ENCODE data around the gene TFDP2. TPM values are rescaled to one million over a fixed set of nuclear protein-coding genes. Genes with fewer than 3 reads are reported as not detected.

The TFDP2 gene
- total RNA-seq, 1 experiment from 2014 or later = 76.0 TPM

DNA sequence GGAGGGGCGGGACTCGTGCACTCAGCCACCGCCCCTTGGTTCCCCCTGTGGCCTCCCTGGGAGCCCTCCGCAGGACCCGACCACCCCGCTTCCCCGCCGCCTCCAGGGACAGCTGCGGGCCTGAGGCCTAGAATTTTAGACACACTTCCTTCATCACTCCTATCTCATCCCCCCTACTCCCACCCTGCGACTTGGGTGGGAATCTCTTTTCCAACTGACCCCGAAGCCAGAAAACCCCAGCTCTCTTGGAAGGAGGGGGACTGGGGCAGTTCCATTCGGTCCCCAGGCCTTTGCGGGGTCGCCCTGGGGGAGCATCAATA, 289 bp upstream of the TFDP2 start:
- Histone ChIP-seq H3K9ac (ENCODE audit: extremely low read depth, insufficient read length, low read length) (peak overlapping the region; percentile 28), H3K27ac (ENCODE audit: insufficient read length, low read depth, low read length) (no peak overlapping the region), H2BK20ac (ENCODE audit: low read depth, low read length, poor library complexity, severe bottlenecking) (no peak overlapping the region), H2BK12ac (ENCODE audit: insufficient read length, low read depth, low read length) (no peak overlapping the region), H2BK120ac (ENCODE audit: low read depth, low read length, poor library complexity, severe bottlenecking) (no peak overlapping the region), H2AFZ (ENCODE audit: low read length) (no peak overlapping the region), H3K27me3 (ENCODE audit: insufficient read depth, low read length) (no peaks in the 10 kb centered on the region), H3K23me2 (ENCODE audit: insufficient read length, low read depth, low read length, poor library complexity, severe bottlenecking) (peaks cover 12% of the 10 kb centered on the region), H4K5ac (ENCODE audit: insufficient read length, low read depth, low read length) (no peak overlapping the region), H2BK5ac (ENCODE audit: insufficient read length, low read length) (no peak overlapping the region), H4K8ac (replicated peaks; ENCODE audit: insufficient read length, low read depth, low read length) (no peak overlapping the region), H2AK5ac (ENCODE audit: insufficient read length, low read length) (no peak overlapping the region), H3K4ac (ENCODE audit: low read depth, low read length) (no peak overlapping the region), H3K23ac (ENCODE audit: insufficient read length, low read depth, low read length) (no peak overlapping the region), H4K91ac (ENCODE audit: insufficient read length, low read depth, low read length) (no peak overlapping the region), H3K4me2 (ENCODE audit: insufficient read depth, insufficient read length, low read length) (peak overlapping the region; percentile 99), H3K79me1 (ENCODE audit: insufficient read depth, low read depth, low read length, poor library complexity, severe bottlenecking) (no peaks in the 10 kb centered on the region), H3K9me3 (ENCODE audit: control insufficient read depth, low read depth, low read length) (no peaks in the 10 kb centered on the region), H3K14ac (ENCODE audit: insufficient read depth, low read length) (no peak overlapping the region), H3K18ac (ENCODE audit: insufficient read length, low read depth, low read length) (no peak overlapping the region), H3T11ph (ENCODE audit: low read length) (no peak overlapping the region), H3K4me1 (ENCODE audit: insufficient read depth, low read length) (no peaks in the 10 kb centered on the region), H2BK15ac (ENCODE audit: low read depth, low read length) (no peak overlapping the region), H3K56ac (ENCODE audit: insufficient read length, low read depth, low read length) (no peak overlapping the region), H3K79me2 (ENCODE audit: insufficient read depth, low read length) (no peaks in the 10 kb centered on the region), H4K20me1 (ENCODE audit: control insufficient read depth, insufficient read depth, insufficient read length) (no peaks in the 10 kb centered on the region)
- Mint-ChIP-seq H3K27me3 (ENCODE audit: low read depth) (peaks cover 15% of the 10 kb centered on the region), H3K9me3 (no peaks in the 10 kb centered on the region), H3K27ac (peak overlapping the region in 1 of 3 experiments; percentile 60; a peak in 1 of 7 replicates), H3K4me3 (peak overlapping the region; percentile 73 to 82), H3K36me3 (ENCODE audit: insufficient read depth in 1 of 3, low read depth in 3 of 3) (no peaks in the 10 kb centered on the region), H3K4me1 (peaks cover 15% of the 10 kb centered on the region in 2 experiments)
- WGBS (ENCODE audit: extremely low coverage, insufficient read length, low lambda C conversion rate) = no CpG with 5 or more reads among the region's 14 CpGs
- no peak for DNase-seq
- TF ChIP-seq, protein P1, sequence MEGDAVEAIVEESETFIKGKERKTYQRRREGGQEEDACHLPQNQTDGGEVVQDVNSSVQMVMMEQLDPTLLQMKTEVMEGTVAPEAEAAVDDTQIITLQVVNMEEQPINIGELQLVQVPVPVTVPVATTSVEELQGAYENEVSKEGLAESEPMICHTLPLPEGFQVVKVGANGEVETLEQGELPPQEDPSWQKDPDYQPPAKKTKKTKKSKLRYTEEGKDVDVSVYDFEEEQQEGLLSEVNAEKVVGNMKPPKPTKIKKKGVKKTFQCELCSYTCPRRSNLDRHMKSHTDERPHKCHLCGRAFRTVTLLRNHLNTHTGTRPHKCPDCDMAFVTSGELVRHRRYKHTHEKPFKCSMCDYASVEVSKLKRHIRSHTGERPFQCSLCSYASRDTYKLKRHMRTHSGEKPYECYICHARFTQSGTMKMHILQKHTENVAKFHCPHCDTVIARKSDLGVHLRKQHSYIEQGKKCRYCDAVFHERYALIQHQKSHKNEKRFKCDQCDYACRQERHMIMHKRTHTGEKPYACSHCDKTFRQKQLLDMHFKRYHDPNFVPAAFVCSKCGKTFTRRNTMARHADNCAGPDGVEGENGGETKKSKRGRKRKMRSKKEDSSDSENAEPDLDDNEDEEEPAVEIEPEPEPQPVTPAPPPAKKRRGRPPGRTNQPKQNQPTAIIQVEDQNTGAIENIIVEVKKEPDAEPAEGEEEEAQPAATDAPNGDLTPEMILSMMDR (conservative IDR thresholded peaks at IDR 0.05) = no peak
